ENCODE measurements around the gene BBOF1. TPM values are rescaled to one million over a fixed set of nuclear protein-coding genes. Genes with fewer than 3 reads are reported as not detected.
"Not testable (repeated sequence)": the region's sequence is repeated elsewhere in the genome, so short reads cannot be mapped to it uniquely, and the experiment has no call there.

BBOF1 gene
- total RNA-seq (ENCODE audit: unreplicated experiment): 2.3 TPM
- long read RNA-seq, partial matches to known transcripts: 0 of 2 reads
- long read RNA-seq, other reads (novel, unspliced or antisense): 2 of 2 reads

- Mint-ChIP-seq H3K27me3 (ENCODE audit: unreplicated experiment) (no peaks in the 10 kb centered on the region), H3K27ac (ENCODE audit: unreplicated experiment) (peak within 1 kb of the TSS; percentile 90), H3K36me3 (ENCODE audit: low read depth, unreplicated experiment) (peaks cover 4% of the 10 kb centered on the region), H3K4me1 (ENCODE audit: unreplicated experiment) (peaks cover 12% of the 10 kb centered on the region), H3K4me3 (ENCODE audit: unreplicated experiment) (peak within 1 kb of the TSS; percentile 96), H3K9me3 (ENCODE audit: unreplicated experiment) (no peaks in the 10 kb centered on the region)
- DNase-seq (ENCODE audit: low spot score): peak; percentile 81
- TF ChIP-seq CTCF (IDR thresholded peaks at IDR 0.05; ENCODE audit: unreplicated experiment): no peak
Measured at GRCh38 chr14:74018586-74019407, at the start of gene BBOF1, which contains the start of gene ENTPD5. Gene BBOF1, plus strand, starts transcription at chr14:74019349. Its CDS starts 130 bp downstream, at chr14:74019479. Gene ENTPD5, minus strand, starts transcription at chr14:74019288. Its CDS starts 31,186 bp downstream, at chr14:73988102.

GRCh38 chr14:73973497-73973896 lies 45.7 kb upstream of the BBOF1 start:
- no peak for DNase-seq (ENCODE audit: low spot score)
- no peak overlapping the region for H3K4me3 Mint-ChIP-seq (ENCODE audit: unreplicated experiment)
- no peaks in the 10 kb centered on the region for H3K27me3 Mint-ChIP-seq (ENCODE audit: unreplicated experiment)
- peaks cover 36% of the 10 kb centered on the region for H3K36me3 Mint-ChIP-seq (ENCODE audit: low read depth, unreplicated experiment)
- peaks cover 4% of the 10 kb centered on the region for H3K4me1 Mint-ChIP-seq (ENCODE audit: unreplicated experiment)
- no peak overlapping the region for H3K27ac Mint-ChIP-seq (ENCODE audit: unreplicated experiment)
- no peaks in the 10 kb centered on the region for H3K9me3 Mint-ChIP-seq (ENCODE audit: unreplicated experiment)
- TF ChIP-seq CTCF (IDR thresholded peaks at IDR 0.05; ENCODE audit: unreplicated experiment): no peak

GRCh38 chr14:73976125-73976524 lies 43.0 kb upstream of the BBOF1 start:
- H3K27ac Mint-ChIP-seq (ENCODE audit: unreplicated experiment): no peak overlapping the region
- no peak for TF ChIP-seq CTCF (IDR thresholded peaks at IDR 0.05; ENCODE audit: unreplicated experiment)
- H3K4me3 Mint-ChIP-seq (ENCODE audit: unreplicated experiment): no peak overlapping the region
- peaks cover 28% of the 10 kb centered on the region for H3K36me3 Mint-ChIP-seq (ENCODE audit: low read depth, unreplicated experiment)
- H3K4me1 Mint-ChIP-seq (ENCODE audit: unreplicated experiment): peaks cover 4% of the 10 kb centered on the region
- no peaks in the 10 kb centered on the region for H3K27me3 Mint-ChIP-seq (ENCODE audit: unreplicated experiment)
- DNase-seq (ENCODE audit: low spot score): no peak
- no peaks in the 10 kb centered on the region for H3K9me3 Mint-ChIP-seq (ENCODE audit: unreplicated experiment)

- Mint-ChIP-seq H3K27me3 (ENCODE audit: unreplicated experiment) (no peaks in the 10 kb centered on the region), H3K4me3 (ENCODE audit: unreplicated experiment) (no peak overlapping the region), H3K4me1 (ENCODE audit: unreplicated experiment) (peaks cover 4% of the 10 kb centered on the region), H3K27ac (ENCODE audit: unreplicated experiment) (no peak overlapping the region), H3K9me3 (ENCODE audit: unreplicated experiment) (no peaks in the 10 kb centered on the region), H3K36me3 (ENCODE audit: low read depth, unreplicated experiment) (peaks cover 15% of the 10 kb centered on the region)
- TF ChIP-seq CTCF (IDR thresholded peaks at IDR 0.05; ENCODE audit: unreplicated experiment): no peak
- no peak for DNase-seq (ENCODE audit: low spot score)
Measured at GRCh38 chr14:73977896-73978295, 41.3 kb upstream of the BBOF1 start.

- DNase-seq (ENCODE audit: low spot score): no peak
- H3K27me3 Mint-ChIP-seq (ENCODE audit: unreplicated experiment): peaks cover 2% of the 10 kb centered on the region
- TF ChIP-seq CTCF (IDR thresholded peaks at IDR 0.05; ENCODE audit: unreplicated experiment): no peak
- no peak overlapping the region for H3K27ac Mint-ChIP-seq (ENCODE audit: unreplicated experiment)
- H3K36me3 Mint-ChIP-seq (ENCODE audit: low read depth, unreplicated experiment): peaks cover 17% of the 10 kb centered on the region
- no peaks in the 10 kb centered on the region for H3K4me1 Mint-ChIP-seq (ENCODE audit: unreplicated experiment)
- no peak overlapping the region for H3K4me3 Mint-ChIP-seq (ENCODE audit: unreplicated experiment)
- H3K9me3 Mint-ChIP-seq (ENCODE audit: unreplicated experiment): no peaks in the 10 kb centered on the region
Measured at GRCh38 chr14:73988065-73988464, 31.1 kb upstream of the BBOF1 start.

- not testable (repeated sequence) for H3K4me1 Mint-ChIP-seq (ENCODE audit: unreplicated experiment); H3K27me3 Mint-ChIP-seq (ENCODE audit: unreplicated experiment)
- peaks cover 17% of the 10 kb centered on the region for H3K36me3 Mint-ChIP-seq (ENCODE audit: low read depth, unreplicated experiment)
Measured at GRCh38 chr14:73988656-73989055, 30.5 kb upstream of the BBOF1 start.

More at GRCh38 chr14:73988656-73989055, 30.5 kb upstream of the BBOF1 start:
- not testable (repeated sequence) for H3K4me3 Mint-ChIP-seq (ENCODE audit: unreplicated experiment); DNase-seq (ENCODE audit: low spot score); H3K9me3 Mint-ChIP-seq (ENCODE audit: unreplicated experiment); H3K27ac Mint-ChIP-seq (ENCODE audit: unreplicated experiment)
